HepG2 (cell line): ENCODE results near the gene MAGEB4. TPM values are rescaled to one million over a fixed set of nuclear protein-coding genes. Genes with fewer than 3 reads are reported as not detected.
A peak's percentile ranks its signal among the peaks of the same experiment; 100 is the strongest.

Experiments
- ATAC-seq: fragments of 200-7000 bp; cut with Tn5 transposase; 3 replicates; pipeline ENCODE4 v1.9.1; 2020; ENCODE audit warnings: mild to moderate bottlenecking, moderate library complexity
- BruUV-seq: library from RNA; stranded (reverse); fragments of 400-500 nt; replicated peaks from 2 replicates; lab custom pipeline; 2021; lab: Mats Ljungman, UMichigan
- CTCF ChIA-PET: fragments of 300-600 bp; formaldehyde crosslinking; extraction: SDS; loops from one replicate; lab custom pipeline; 2021; ENCODE audit warnings: low total read pairs, inconsistent platforms, low intra/inter-chr PET ratio; lab: Yijun Ruan, JAX
- POLR2A ChIA-PET: fragments of 350-600 bp; sonication (Branson Sonifier 250); formaldehyde crosslinking; loops from one replicate; lab custom pipeline; 2020; ENCODE audit warnings: antibody characterized with exemption, inconsistent platforms; lab: Yijun Ruan, JAX
- DNase-seq: peaks from one replicate; pipeline ENCODE4 v3.0.0-alpha.2; 2015; ENCODE audit warnings: low spot score
- FAIRE-seq: peaks from 3 replicates; lab custom pipeline; 2011; peaks lifted over from hg19 to GRCh38; lab: Jason Lieb, UNC
- H2AFZ ChIP-seq: one replicate; pipeline ENCODE4 v1.6.1; 2011; ENCODE audit warnings: low read length, inconsistent platforms
- H3K27ac ChIP-seq: fragments of 300-600 bp; 3 replicates; pipeline ENCODE4 v1.8.0; 2011; ENCODE audit warnings: mixed run types, mild to moderate bottlenecking, mixed read lengths, low read length, inconsistent platforms; ENCODE audit not compliant: insufficient read depth; ENCODE audit errors: extremely low read length
- H3K27me3 ChIP-seq, 2 experiments: fragments of 200-600 bp in 1 of 2; 2 replicates in 1 of 2; 3 replicates in 1 of 2; pipeline versions ENCODE4 v1.6.0 to v1.8.0; 2011; ENCODE audit warnings: low read length in 2 of 2, mild to moderate bottlenecking in 2 of 2, moderate library complexity in 2 of 2, inconsistent platforms in 1 of 2; ENCODE audit not compliant: insufficient read depth in 2 of 2, control insufficient read depth in 1 of 2
- H3K36me3 ChIP-seq, 2 experiments: fragments of 200-600 bp in 1 of 2; replicated peaks in 1 of 2; 2 replicates in 1 of 2; 3 replicates in 1 of 2; pipeline versions ENCODE4 v1.5.1 to v1.8.0; 2011; ENCODE audit warnings: low read length in 2 of 2, inconsistent platforms in 1 of 2; ENCODE audit not compliant: insufficient read depth in 2 of 2, control insufficient read depth in 1 of 2
- H3K4me1 ChIP-seq: 2 replicates; pipeline ENCODE4 v1.5.1; 2012; ENCODE audit warnings: low read length, inconsistent platforms; ENCODE audit not compliant: insufficient read depth
- H3K4me2 ChIP-seq: 2 replicates; pipeline ENCODE4 v1.6.0; 2011; ENCODE audit warnings: low read depth, low read length, inconsistent platforms
- H3K4me3 ChIP-seq, 3 experiments: fragments of 200-600 bp in 1 of 3; sonication (generic), shearing (Covaris generic) in 1 of 3; replicated peaks in 1 of 3; 2 replicates each; pipeline ENCODE4 v1.5.1; 2011 to 2016; ENCODE audit warnings: low read length in 3 of 3, inconsistent platforms in 2 of 3, low read depth in 2 of 3, mild to moderate bottlenecking in 2 of 3, control low read depth in 1 of 3, mixed read lengths in 1 of 3; ENCODE audit not compliant: insufficient read depth in 1 of 3
- H3K79me2 ChIP-seq: one replicate; pipeline ENCODE4 v1.6.1; 2011; ENCODE audit warnings: low read length, inconsistent platforms; ENCODE audit not compliant: insufficient read depth
- H3K9ac ChIP-seq: 2 replicates; pipeline ENCODE4 v1.6.0; 2011; ENCODE audit warnings: mild to moderate bottlenecking, low read depth, low read length, inconsistent platforms; ENCODE audit not compliant: insufficient read depth
- H3K9me3 ChIP-seq: 2 replicates; pipeline ENCODE4 v1.5.1; 2012; ENCODE audit warnings: mild to moderate bottlenecking, low read length
- H4K20me1 ChIP-seq: 2 replicates; pipeline ENCODE4 v1.6.0; 2011; ENCODE audit warnings: inconsistent platforms, mild to moderate bottlenecking, low read length, moderate library complexity; ENCODE audit not compliant: insufficient read depth
- KDM3A ChIP-seq: IDR thresholded peaks from 2 replicates; pipeline ENCODE4 v1.6.1; 2018; ENCODE audit warnings: low read depth, missing compliant biosample characterization
- TCF7 ChIP-seq: sonication (generic); IDR thresholded peaks from 2 replicates; pipeline ENCODE4 v1.6.1; 2016; ENCODE audit warnings: antibody characterized with exemption, low read depth
- TFDP1 ChIP-seq: IDR thresholded peaks from 2 replicates; pipeline ENCODE4 v1.6.1; 2016; ENCODE audit warnings: missing compliant biosample characterization, missing genetic modification reagents, borderline replicate concordance
- WGBS: methylation state at CpG from one replicate; pipeline ENCODE4 v1.1.6; 2017; ENCODE audit warnings: low lambda C conversion rate; 5-methylcytosine and 5-hydroxymethylcytosine counted together
- in situ Hi-C: cut with HindIII; loops from 2 replicates; pipeline ENCODE4 v1.10.0; 2017; ENCODE audit warnings: low pct_unique_long_range_greater_than_20kb; ENCODE audit not compliant: extremely low pct_ligation_motif_present
- intact Hi-C: fragments of 100-400 bp; cut with micrococcal nuclease; formaldehyde crosslinking; loops from one replicate; pipeline ENCODE4 v1.10.0; 2022; ENCODE audit not compliant: unreplicated experiment
- polyA plus RNA-seq, 8 experiments: library from polyadenylated mRNA; depleted of rRNA in 3 of 8; stranded (reverse) in 7 of 8; unstranded in 1 of 8; fragments of >200 nt; fragmentation: Illumina TruSeq in 4 of 8; extraction: Trizol in 4 of 8; gene quantifications; 2 replicates each; pipeline versions ENCODE4 v1.2.1 to v1.2.3, GENCODE V29; 2011 to 2016; ENCODE audit warnings: low read depth in 4 of 8, missing spikeins in 1 of 8, mixed read lengths in 1 of 8; ENCODE audit not compliant: insufficient read depth in 1 of 8
- total RNA-seq, 5 experiments: library from RNA; depleted of rRNA; stranded (reverse); fragments of >200 nt; fragmentation: Illumina TruSeq; extraction: Trizol; gene quantifications; 2 replicates each; pipeline ENCODE4 v1.2.3, GENCODE V29; 2016; ENCODE audit warnings: low read depth in 1 of 5
- TF ChIP-seq, protein P1 (sequence below): sonication (generic); formaldehyde crosslinking; IDR thresholded peaks from 2 replicates; pipeline ENCODE4 v1.4.0; 2020; ENCODE audit warnings: mild to moderate bottlenecking, missing genetic modification reagents
- TF ChIP-seq, protein P2 (sequence below): sonication (generic); formaldehyde crosslinking; IDR thresholded peaks from 2 replicates; pipeline ENCODE4 v1.4.0; 2020; ENCODE audit warnings: mild to moderate bottlenecking, missing genetic modification reagents, borderline replicate concordance

MAGEB4 gene
- total and polyA plus RNA-seq, 2 of the 13 experiments (the other 11 are each of a cell fraction or from before 2014, with no cell fraction given) = not detected

- TF ChIP-seq, protein P1, sequence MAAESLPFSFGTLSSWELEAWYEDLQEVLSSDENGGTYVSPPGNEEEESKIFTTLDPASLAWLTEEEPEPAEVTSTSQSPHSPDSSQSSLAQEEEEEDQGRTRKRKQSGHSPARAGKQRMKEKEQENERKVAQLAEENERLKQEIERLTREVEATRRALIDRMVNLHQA (CRISPR knock-in tag) = no peak
- TF ChIP-seq, all 625 proteins: peak for 0
Measured at GRCh38 chrX:30217465-30217864, 24.3 kb upstream of the MAGEB4 start (continued).

- Histone ChIP-seq H3K27me3 (0 out of 5 replicates have a peak, but pooled peaks cover 0 to 1% of the 10 kb centered on the region in 2 experiments), H2AFZ (no peak overlapping the region), H3K27ac (no peak overlapping the region), H3K4me3 (no peak overlapping the region), H3K9me3 (no peaks in the 10 kb centered on the region), H3K36me3 (no peaks in the 10 kb centered on the region), H3K79me2 (no peaks in the 10 kb centered on the region), H3K9ac (no peak overlapping the region), H4K20me1 (no peaks in the 10 kb centered on the region), H3K4me1 (no peaks in the 10 kb centered on the region), H3K4me2 (no peak overlapping the region)
- POLR2A ChIA-PET = no interaction called here
- TF ChIP-seq TFDP1 (CRISPR knock-in tag) (no peak), TCF7 (0 out of 2 replicates have a peak, but pooled peaks have one; percentile 9), KDM3A (CRISPR knock-in tag) (no peak)
- TF ChIP-seq, protein P2, sequence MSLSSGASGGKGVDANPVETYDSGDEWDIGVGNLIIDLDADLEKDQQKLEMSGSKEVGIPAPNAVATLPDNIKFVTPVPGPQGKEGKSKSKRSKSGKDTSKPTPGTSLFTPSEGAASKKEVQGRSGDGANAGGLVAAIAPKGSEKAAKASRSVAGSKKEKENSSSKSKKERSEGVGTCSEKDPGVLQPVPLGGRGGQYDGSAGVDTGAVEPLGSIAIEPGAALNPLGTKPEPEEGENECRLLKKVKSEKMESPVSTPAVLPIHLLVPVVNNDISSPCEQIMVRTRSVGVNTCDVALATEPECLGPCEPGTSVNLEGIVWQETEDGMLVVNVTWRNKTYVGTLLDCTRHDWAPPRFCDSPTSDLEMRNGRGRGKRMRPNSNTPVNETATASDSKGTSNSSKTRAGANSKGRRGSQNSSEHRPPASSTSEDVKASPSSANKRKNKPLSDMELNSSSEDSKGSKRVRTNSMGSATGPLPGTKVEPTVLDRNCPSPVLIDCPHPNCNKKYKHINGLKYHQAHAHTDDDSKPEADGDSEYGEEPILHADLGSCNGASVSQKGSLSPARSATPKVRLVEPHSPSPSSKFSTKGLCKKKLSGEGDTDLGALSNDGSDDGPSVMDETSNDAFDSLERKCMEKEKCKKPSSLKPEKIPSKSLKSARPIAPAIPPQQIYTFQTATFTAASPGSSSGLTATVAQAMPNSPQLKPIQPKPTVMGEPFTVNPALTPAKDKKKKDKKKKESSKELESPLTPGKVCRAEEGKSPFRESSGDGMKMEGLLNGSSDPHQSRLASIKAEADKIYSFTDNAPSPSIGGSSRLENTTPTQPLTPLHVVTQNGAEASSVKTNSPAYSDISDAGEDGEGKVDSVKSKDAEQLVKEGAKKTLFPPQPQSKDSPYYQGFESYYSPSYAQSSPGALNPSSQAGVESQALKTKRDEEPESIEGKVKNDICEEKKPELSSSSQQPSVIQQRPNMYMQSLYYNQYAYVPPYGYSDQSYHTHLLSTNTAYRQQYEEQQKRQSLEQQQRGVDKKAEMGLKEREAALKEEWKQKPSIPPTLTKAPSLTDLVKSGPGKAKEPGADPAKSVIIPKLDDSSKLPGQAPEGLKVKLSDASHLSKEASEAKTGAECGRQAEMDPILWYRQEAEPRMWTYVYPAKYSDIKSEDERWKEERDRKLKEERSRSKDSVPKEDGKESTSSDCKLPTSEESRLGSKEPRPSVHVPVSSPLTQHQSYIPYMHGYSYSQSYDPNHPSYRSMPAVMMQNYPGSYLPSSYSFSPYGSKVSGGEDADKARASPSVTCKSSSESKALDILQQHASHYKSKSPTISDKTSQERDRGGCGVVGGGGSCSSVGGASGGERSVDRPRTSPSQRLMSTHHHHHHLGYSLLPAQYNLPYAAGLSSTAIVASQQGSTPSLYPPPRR (CRISPR knock-in tag) = 0 out of 2 replicates have a peak, but pooled peaks have one; percentile 25
- FAIRE-seq (no peak), DNase-seq (no peak), ATAC-seq (no peak)
- CTCF ChIA-PET = no interaction called here
- intact Hi-C loops (no loop called here), in situ Hi-C loops (no loop called here)
- no CpG with 5 or more reads among the region's 4 CpGs for WGBS
- no TSS peak for BruUV-seq
Measured at GRCh38 chrX:30219372-30219771, 22.4 kb upstream of the MAGEB4 start.
